WI38 (cell line): ENCODE measurements around the gene PLCB2.

Source experiments
- H3K4me3 ChIP-seq: 2 replicates; pipeline ENCODE4 v1.5.1; 2011; ENCODE audit warnings: low read depth, mild to moderate bottlenecking, control low read depth, low read length
- CTCF ChIP-seq: IDR thresholded peaks from 2 replicates; pipeline ENCODE4 v1.5.1; 2012; ENCODE audit warnings: low read depth, mild to moderate bottlenecking, control low read depth, low read length

The PLCB2 gene

GRCh38 chr15:40250771-40251483 lies 56.8 kb downstream of the PLCB2 start:
- H3K4me3 ChIP-seq, result no peak overlapping the region
- TF ChIP-seq CTCF, result no peak

DNA sequence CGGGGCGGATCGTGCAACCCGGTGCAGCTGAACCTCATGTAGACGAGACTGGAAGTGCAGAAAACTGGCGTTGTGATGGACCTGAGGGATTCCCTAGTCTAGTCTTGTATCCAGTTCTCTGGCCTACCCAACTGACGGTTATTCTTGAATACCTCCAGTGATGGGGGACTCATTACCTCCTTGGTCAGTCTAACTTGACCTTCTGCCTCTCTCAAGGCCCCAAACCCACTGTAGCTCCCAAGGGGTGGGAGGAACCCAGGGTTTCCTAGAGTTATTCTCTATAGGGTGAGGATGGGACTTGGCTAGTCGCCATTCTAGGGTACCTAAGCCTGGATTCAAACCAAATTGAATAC lies 57.5 kb downstream of the PLCB2 start:
- no peak overlapping the region for H3K4me3 ChIP-seq
- no peak for TF ChIP-seq CTCF

DNA sequence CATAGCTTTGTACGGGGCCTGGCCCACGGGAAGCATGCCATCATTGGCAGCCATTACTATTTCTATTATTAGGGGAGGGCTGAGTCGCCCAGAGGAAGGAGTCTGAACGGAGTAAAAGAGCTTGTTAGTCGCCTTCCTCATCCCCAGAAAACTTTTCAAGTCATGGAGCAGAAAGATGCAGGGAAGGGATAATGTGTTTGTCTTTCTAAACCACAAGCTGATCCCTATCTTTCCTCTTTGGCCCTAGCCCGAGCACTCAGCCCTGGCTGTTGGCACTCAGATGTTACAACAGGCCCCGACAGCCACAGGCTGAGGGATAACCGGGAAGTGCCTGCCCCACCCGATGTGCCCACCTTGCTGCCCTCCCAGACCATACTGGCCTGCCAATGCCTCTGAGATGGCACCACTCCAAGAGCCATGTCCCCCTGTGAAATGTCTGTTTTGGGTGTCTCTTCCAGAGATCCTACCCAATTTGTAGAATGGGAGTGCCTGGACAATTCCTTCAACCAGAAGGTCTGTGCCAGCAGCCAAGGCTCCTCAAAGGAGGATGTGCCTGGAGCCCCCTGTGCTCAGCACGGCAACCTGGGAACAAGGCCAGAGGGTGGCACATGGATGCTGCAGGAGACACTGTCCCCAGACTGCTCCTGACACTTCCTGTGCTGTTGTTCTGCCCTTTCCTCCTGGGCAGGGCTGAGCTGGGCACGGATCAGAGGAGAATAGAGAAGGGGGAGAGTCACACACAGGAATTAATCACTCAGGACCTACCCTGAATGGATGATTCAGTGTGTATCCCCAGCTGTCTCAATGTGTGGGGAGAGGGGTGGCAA lies 58.0 kb downstream of the PLCB2 start:
- no peak overlapping the region for H3K4me3 ChIP-seq
- no peak for TF ChIP-seq CTCF

GRCh38 chr15:40248006-40248783 lies 59.5 kb downstream of the PLCB2 start:
- no peak overlapping the region for H3K4me3 ChIP-seq
- no peak for TF ChIP-seq CTCF

DNA sequence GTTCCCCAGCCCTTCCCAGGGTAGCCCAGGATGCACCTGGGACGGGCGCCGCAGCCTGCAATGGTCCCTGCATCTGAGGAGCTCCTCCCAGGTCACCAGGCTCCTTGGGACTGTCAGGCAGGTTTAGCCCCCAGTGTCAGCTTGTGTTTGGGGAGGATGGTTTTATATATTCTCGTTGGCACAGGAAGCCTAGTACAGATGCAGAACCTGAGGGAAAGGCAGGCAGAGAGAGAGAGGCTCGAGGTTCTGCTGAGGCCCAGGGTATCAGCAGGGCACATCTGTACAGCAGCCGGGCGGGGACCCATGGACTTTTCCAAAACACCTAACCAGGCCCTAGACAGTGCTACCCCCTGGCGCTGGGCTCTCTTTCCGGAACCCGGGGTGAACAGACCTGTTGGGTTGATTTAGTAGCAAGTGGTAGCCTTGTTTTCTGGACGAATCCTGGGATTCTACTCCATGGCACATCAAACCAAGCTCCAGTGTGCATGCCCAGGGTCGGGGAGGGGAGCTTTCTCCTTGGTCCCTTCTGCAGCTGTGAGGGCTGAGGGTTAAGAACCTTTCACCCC lies 60.2 kb downstream of the PLCB2 start:
- H3K4me3 ChIP-seq, result no peak overlapping the region
- TF ChIP-seq CTCF, result no peak

GRCh38 chr15:40246496-40247280 lies 61.0 kb downstream of the PLCB2 start:
- no peak for TF ChIP-seq CTCF
- no peak overlapping the region for H3K4me3 ChIP-seq
